Measurements from ENCODE around the gene MAPK14.

MAPK14 gene

DNA sequence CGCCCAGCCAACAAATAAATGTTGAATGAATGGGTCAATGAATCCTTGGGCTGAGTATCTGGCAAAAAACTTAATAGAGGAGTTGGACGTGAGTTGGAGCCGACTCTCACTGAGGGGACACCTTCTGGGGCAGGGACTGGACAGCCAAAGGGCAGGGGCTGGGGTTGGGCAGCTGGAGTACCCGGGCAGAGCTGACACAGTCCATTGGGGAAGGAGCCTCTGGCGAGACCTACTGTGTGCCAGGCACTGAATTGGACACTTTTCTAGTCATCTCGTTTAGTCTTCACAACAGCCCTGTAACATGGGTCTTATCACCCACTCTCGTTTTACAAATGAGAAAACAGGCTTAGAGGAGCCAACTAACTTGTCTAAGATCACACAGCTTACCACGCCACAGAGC lies 98.0 kb downstream of the MAPK14 start:
- Histone ChIP-seq H3K4me1 (ENCODE audit: control insufficient read depth, low read length) (peaks cover 62% of the 10 kb centered on the region), H3K27ac (ENCODE audit: low read depth, low read length) (no peak overlapping the region), H3K27me3 (ENCODE audit: control insufficient read depth, low read length) (no peaks in the 10 kb centered on the region), H3K79me2 (ENCODE audit: control insufficient read depth, low read length) (no peaks in the 10 kb centered on the region; the same call in 1 of the 2 replicates), H3K9me2 (replicated peaks; ENCODE audit: control insufficient read depth, low read length) (no peaks in the 10 kb centered on the region), H3F3A (ENCODE audit: control insufficient read depth, insufficient read depth) (peaks cover 8% of the 10 kb centered on the region), H3K4me2 (ENCODE audit: low read length) (no peak overlapping the region), H3K4me3 (ENCODE audit: low read length) (no peak overlapping the region), H4K20me1 (ENCODE audit: control insufficient read depth, insufficient read depth, low read depth, low read length) (no peaks in the 10 kb centered on the region), H3K36me3 (ENCODE audit: control insufficient read depth, low read length) (no peaks in the 10 kb centered on the region), H3K9me3 (ENCODE audit: control insufficient read depth, insufficient read depth, low read length) (no peaks in the 10 kb centered on the region)
- TF ChIP-seq, protein P1, sequence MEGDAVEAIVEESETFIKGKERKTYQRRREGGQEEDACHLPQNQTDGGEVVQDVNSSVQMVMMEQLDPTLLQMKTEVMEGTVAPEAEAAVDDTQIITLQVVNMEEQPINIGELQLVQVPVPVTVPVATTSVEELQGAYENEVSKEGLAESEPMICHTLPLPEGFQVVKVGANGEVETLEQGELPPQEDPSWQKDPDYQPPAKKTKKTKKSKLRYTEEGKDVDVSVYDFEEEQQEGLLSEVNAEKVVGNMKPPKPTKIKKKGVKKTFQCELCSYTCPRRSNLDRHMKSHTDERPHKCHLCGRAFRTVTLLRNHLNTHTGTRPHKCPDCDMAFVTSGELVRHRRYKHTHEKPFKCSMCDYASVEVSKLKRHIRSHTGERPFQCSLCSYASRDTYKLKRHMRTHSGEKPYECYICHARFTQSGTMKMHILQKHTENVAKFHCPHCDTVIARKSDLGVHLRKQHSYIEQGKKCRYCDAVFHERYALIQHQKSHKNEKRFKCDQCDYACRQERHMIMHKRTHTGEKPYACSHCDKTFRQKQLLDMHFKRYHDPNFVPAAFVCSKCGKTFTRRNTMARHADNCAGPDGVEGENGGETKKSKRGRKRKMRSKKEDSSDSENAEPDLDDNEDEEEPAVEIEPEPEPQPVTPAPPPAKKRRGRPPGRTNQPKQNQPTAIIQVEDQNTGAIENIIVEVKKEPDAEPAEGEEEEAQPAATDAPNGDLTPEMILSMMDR (IDR thresholded peaks at IDR 0.05; ENCODE audit: low read depth, low read length, poor library complexity, severe bottlenecking), result no peak
- no peak for TF ChIP-seq EZH2phosphoT487 (IDR thresholded peaks at IDR 0.05; ENCODE audit: borderline replicate concordance, low read length)

DNA sequence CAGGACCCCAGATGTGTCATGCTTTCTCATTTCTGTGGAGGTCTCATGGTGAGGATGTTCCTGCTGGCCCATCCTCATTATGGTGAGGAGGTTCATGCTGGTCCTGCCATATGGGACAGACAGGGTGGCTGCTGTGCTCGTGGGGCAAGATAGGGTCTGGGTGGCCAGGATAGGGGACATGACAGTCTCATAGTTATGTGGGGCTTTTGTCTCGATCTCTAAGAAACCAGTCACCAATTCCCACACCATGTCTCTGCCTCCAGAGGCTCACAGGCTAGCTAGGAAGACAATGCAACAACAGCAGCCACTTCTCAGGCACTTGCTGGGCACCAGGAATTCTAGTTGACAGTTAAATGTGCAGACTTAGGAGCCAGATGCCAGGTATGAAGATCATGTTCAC lies 98.5 kb downstream of the MAPK14 start:
- Histone ChIP-seq H3K9me2 (replicated peaks; ENCODE audit: control insufficient read depth, low read length) (no peaks in the 10 kb centered on the region), H3F3A (ENCODE audit: control insufficient read depth, insufficient read depth) (peaks cover 3% of the 10 kb centered on the region), H3K4me1 (ENCODE audit: control insufficient read depth, low read length) (peaks cover 62% of the 10 kb centered on the region), H3K9me3 (ENCODE audit: control insufficient read depth, insufficient read depth, low read length) (no peaks in the 10 kb centered on the region), H3K4me3 (ENCODE audit: low read length) (no peak overlapping the region), H4K20me1 (ENCODE audit: control insufficient read depth, insufficient read depth, low read depth, low read length) (no peaks in the 10 kb centered on the region), H3K27ac (ENCODE audit: low read depth, low read length) (no peak overlapping the region), H3K36me3 (ENCODE audit: control insufficient read depth, low read length) (no peaks in the 10 kb centered on the region), H3K79me2 (ENCODE audit: control insufficient read depth, low read length) (peaks cover 5% of the 10 kb centered on the region; the same call in 1 of the 2 replicates), H3K4me2 (ENCODE audit: low read length) (no peak overlapping the region), H3K27me3 (ENCODE audit: control insufficient read depth, low read length) (no peaks in the 10 kb centered on the region)
- no peak for TF ChIP-seq EZH2phosphoT487 (IDR thresholded peaks at IDR 0.05; ENCODE audit: borderline replicate concordance, low read length)
- TF ChIP-seq, protein P1 (IDR thresholded peaks at IDR 0.05; ENCODE audit: low read depth, low read length, poor library complexity, severe bottlenecking), result no peak

DNA sequence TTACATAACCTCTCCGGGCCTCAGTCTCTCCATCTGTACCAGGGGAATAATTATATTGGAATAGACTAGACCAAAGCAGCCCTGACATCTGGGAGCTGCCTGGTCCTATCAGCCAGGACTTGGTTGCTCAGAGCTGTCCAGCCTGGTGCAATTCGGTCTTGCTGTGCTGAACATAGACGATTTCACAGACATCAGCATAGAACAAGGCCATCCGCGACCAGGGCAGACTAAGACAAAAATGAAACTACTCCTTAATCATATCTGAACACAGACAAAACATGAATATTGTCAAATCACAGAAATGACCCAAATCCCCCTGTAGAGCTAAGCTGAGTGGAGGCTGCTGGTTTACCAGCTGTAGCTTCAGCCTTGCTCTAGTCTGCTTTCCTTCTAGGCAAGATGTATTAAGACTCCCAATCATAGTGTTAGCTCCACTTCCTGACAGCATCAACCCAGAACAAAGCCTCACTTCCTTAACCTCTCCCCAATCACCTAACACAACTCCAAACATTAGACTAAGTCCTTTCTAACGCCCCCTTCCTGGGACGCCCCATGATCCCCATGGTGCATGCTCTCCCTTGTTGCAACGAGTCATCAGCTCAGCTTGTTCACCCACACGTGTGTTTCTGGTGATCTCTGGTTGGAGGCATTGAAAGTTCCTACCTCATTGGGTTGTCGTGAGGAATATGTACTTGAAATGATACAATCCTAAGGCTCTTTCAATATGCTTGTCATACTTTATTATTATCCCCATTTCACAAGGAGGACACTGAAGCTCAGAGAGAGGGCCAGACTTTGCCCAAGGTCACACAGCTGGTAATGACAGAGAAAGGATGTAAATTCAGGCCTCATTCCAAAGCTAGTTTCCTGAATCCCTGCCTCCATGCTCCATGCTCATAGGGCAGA lies 99.2 kb downstream of the MAPK14 start:
- Histone ChIP-seq H3K4me2 (ENCODE audit: low read length) (peak overlapping the region; percentile 21; the same call in 1 of the 2 replicates), H3K36me3 (ENCODE audit: control insufficient read depth, low read length) (no peaks in the 10 kb centered on the region), H3K27ac (ENCODE audit: low read depth, low read length) (no peak overlapping the region)

More for the DNA sequence above, 99.2 kb downstream of the MAPK14 start:
- Histone ChIP-seq H3K4me1 (ENCODE audit: control insufficient read depth, low read length) (peaks cover 62% of the 10 kb centered on the region), H3K4me3 (ENCODE audit: low read length) (no peak overlapping the region), H3K79me2 (ENCODE audit: control insufficient read depth, low read length) (peaks cover 6% of the 10 kb centered on the region; the same call in 1 of the 2 replicates), H3K9me3 (ENCODE audit: control insufficient read depth, insufficient read depth, low read length) (no peaks in the 10 kb centered on the region), H3K27me3 (ENCODE audit: control insufficient read depth, low read length) (no peaks in the 10 kb centered on the region), H3F3A (ENCODE audit: control insufficient read depth, insufficient read depth) (peaks cover 3% of the 10 kb centered on the region), H4K20me1 (ENCODE audit: control insufficient read depth, insufficient read depth, low read depth, low read length) (no peaks in the 10 kb centered on the region), H3K9me2 (replicated peaks; ENCODE audit: control insufficient read depth, low read length) (no peaks in the 10 kb centered on the region)
- TF ChIP-seq, protein P1 (IDR thresholded peaks at IDR 0.05; ENCODE audit: low read depth, low read length, poor library complexity, severe bottlenecking), result no peak
- no peak for TF ChIP-seq EZH2phosphoT487 (IDR thresholded peaks at IDR 0.05; ENCODE audit: borderline replicate concordance, low read length)
